HG02588 (cell line): ENCODE results near the gene LPP.

Experiments used
- ATAC-seq: cut with Tn5 transposase; IDR thresholded peaks from one replicate; pipeline ENCODE4 v1.9.1; 2021; ENCODE audit warnings: mild to moderate bottlenecking, moderate library complexity; ENCODE audit not compliant: unreplicated experiment

The LPP gene

GRCh38 chr3:188721312-188721711, 567.4 kb downstream of the LPP start:
- no peak for ATAC-seq

GRCh38 chr3:188721990-188722389, 568.0 kb downstream of the LPP start:
- ATAC-seq, result no peak

- ATAC-seq, result no peak
These were observed 569.0 kb downstream of the LPP start for GRCh38 chr3:188722963-188723362.

- no peak for ATAC-seq
These were observed 573.1 kb downstream of the LPP start for GRCh38 chr3:188727052-188727451.

- no peak for ATAC-seq
These were observed 574.5 kb downstream of the LPP start for GRCh38 chr3:188728371-188728896.

GRCh38 chr3:188729422-188729821, 575.5 kb downstream of the LPP start:
- no peak for ATAC-seq

- ATAC-seq, result no peak
These were observed 580.4 kb downstream of the LPP start for GRCh38 chr3:188734395-188734794.

GRCh38 chr3:188739511-188739910, 585.6 kb downstream of the LPP start:
- no peak for ATAC-seq

- no peak for ATAC-seq
These were observed 586.1 kb downstream of the LPP start for GRCh38 chr3:188740010-188740409.

- no peak for ATAC-seq
These were observed 589.0 kb downstream of the LPP start for GRCh38 chr3:188742755-188743550.

GRCh38 chr3:188744166-188744565, 590.2 kb downstream of the LPP start:
- no peak for ATAC-seq

GRCh38 chr3:188745031-188745430, 591.1 kb downstream of the LPP start:
- no peak for ATAC-seq

GRCh38 chr3:188746291-188746783, 592.4 kb downstream of the LPP start:
- no peak for ATAC-seq

GRCh38 chr3:188747489-188747888, 593.5 kb downstream of the LPP start:
- no peak for ATAC-seq

GRCh38 chr3:188749010-188749617, 595.2 kb downstream of the LPP start:
- ATAC-seq, result peak; percentile 42

- ATAC-seq, result no peak
These were observed 595.9 kb downstream of the LPP start for GRCh38 chr3:188749830-188750229.

GRCh38 chr3:188750617-188751016, 596.7 kb downstream of the LPP start:
- ATAC-seq, result no peak

GRCh38 chr3:188752850-188753249, 598.9 kb downstream of the LPP start:
- ATAC-seq, result peak; percentile 20

GRCh38 chr3:188754267-188754666, 600.3 kb downstream of the LPP start:
- no peak for ATAC-seq

GRCh38 chr3:188756241-188756640, 602.3 kb downstream of the LPP start:
- ATAC-seq, result no peak

GRCh38 chr3:188759336-188760005, 605.5 kb downstream of the LPP start:
- no peak for ATAC-seq

GRCh38 chr3:188760408-188760807, 606.5 kb downstream of the LPP start:
- ATAC-seq, result no peak
